MCF 10A (cell line): ENCODE measurements around the gene BCAS3. TPM values are rescaled to one million over a fixed set of nuclear protein-coding genes. Genes with fewer than 3 reads are reported as not detected.

ENCODE experiments used
- BruUV-seq: library from RNA; stranded (reverse); fragments of 400-500 nt; replicated peaks from 2 replicates; lab custom pipeline; 2021; lab: Mats Ljungman, UMichigan
- CTCF ChIA-PET: fragments of 300-600 bp; sonication (Branson Sonifier 250); formaldehyde crosslinking; extraction: SDS; loops from one replicate; lab custom pipeline; 2021; ENCODE audit warnings: antibody characterized with exemption, inconsistent platforms; lab: Yijun Ruan, JAX
- POLR2A ChIA-PET: fragments of 300-600, 350-650 bp; sonication (Branson Sonifier 250); formaldehyde crosslinking; extraction: SDS; loops from one replicate; lab custom pipeline; 2020; ENCODE audit warnings: antibody characterized with exemption, inconsistent platforms; lab: Yijun Ruan, JAX
- DNase-seq: peaks from one replicate; pipeline ENCODE4 v3.0.0-alpha.2; 2018; ENCODE audit not compliant: unreplicated experiment
- H3K27ac Mint-ChIP-seq: one replicate; pipeline ENCODE4 v1.8.0; 2022; ENCODE audit warnings: mild to moderate bottlenecking, low read depth, mixed read lengths; ENCODE audit not compliant: unreplicated experiment
- H3K27me3 Mint-ChIP-seq: one replicate; pipeline ENCODE4 v1.8.0; 2022; ENCODE audit warnings: mixed read lengths; ENCODE audit not compliant: insufficient read depth, unreplicated experiment
- H3K36me3 Mint-ChIP-seq: one replicate; pipeline ENCODE4 v1.8.0; 2022; ENCODE audit warnings: mild to moderate bottlenecking, moderate library complexity, mixed read lengths; ENCODE audit not compliant: insufficient read depth, unreplicated experiment
- H3K4me1 Mint-ChIP-seq: one replicate; pipeline ENCODE4 v1.8.0; 2022; ENCODE audit warnings: mixed read lengths; ENCODE audit not compliant: insufficient read depth, unreplicated experiment
- H3K4me3 Mint-ChIP-seq: one replicate; pipeline ENCODE4 v1.8.0; 2022; ENCODE audit warnings: mild to moderate bottlenecking, moderate library complexity, mixed read lengths; ENCODE audit not compliant: unreplicated experiment
- H3K9me3 Mint-ChIP-seq: one replicate; pipeline ENCODE4 v1.8.0; 2022; ENCODE audit warnings: mixed read lengths; ENCODE audit not compliant: unreplicated experiment
- CTCF ChIP-seq: fragments of 200-600 bp; IDR thresholded peaks from one replicate; pipeline ENCODE4 v1.8.0; 2022; ENCODE audit warnings: antibody characterized with exemption, mild to moderate bottlenecking; ENCODE audit not compliant: unreplicated experiment
- intact Hi-C: fragments of 100-400 bp; cut with micrococcal nuclease; formaldehyde crosslinking; loops from 2 replicates; pipeline ENCODE4 v1.14.1; 2022
- total RNA-seq: library from RNA; stranded (reverse); gene quantifications from 2 replicates; pipeline ENCODE4 v1.2.3, GENCODE V29; 2022

BCAS3 gene
- total RNA-seq, 1 experiment from 2014 or later = 14.6 TPM

GRCh38 chr17:61412860-61413660 lies 735.4 kb downstream of the BCAS3 start:
- no peak for TF ChIP-seq CTCF
- Mint-ChIP-seq H3K4me1 (no peaks in the 10 kb centered on the region), H3K27ac (peak overlapping the region; percentile 19), H3K9me3 (no peaks in the 10 kb centered on the region), H3K27me3 (no peaks in the 10 kb centered on the region), H3K4me3 (peak overlapping the region; percentile 71), H3K36me3 (peaks cover 5% of the 10 kb centered on the region)
- BruUV-seq = no TSS peak
- ChIA-PET POLR2A (interaction anchor here (0.6 to 1.2 kb wide), 4 partner anchors 13 to 726 kb away, joined by 3 to 8 read pairs (median 3); partner anchors contain the start of gene TBX2), CTCF (interaction anchor here (0.6 to 4.2 kb wide), 34 partner anchors 8 to 692 kb away, joined by 3 to 57 read pairs (median 3); no protein-coding TSS in a partner anchor)
- intact Hi-C loops = loop anchor here (1.0 to 5.0 kb wide), 6 partner anchors 138 to 654 kb away; partner anchors contain the start of gene MED13
- no peak for DNase-seq

GRCh38 chr17:61413661-61414126 lies 736.0 kb downstream of the BCAS3 start:
- no TSS peak for BruUV-seq
- H3K27ac Mint-ChIP-seq = no peak overlapping the region
- TF ChIP-seq CTCF = no peak
- peaks cover 2% of the 10 kb centered on the region for H3K36me3 Mint-ChIP-seq
- POLR2A ChIA-PET = no interaction called here
- no peaks in the 10 kb centered on the region for H3K4me1 Mint-ChIP-seq
- intact Hi-C loops = loop anchor here (2.0 to 5.0 kb wide), 2 partner anchors 161 to 654 kb away; partner anchors contain the start of gene MED13
- no peak for DNase-seq
- H3K4me3 Mint-ChIP-seq = peak overlapping the region; percentile 71
- H3K9me3 Mint-ChIP-seq = no peaks in the 10 kb centered on the region
- CTCF ChIA-PET = interaction anchor here (0.8 to 4.2 kb wide), 13 partner anchors 9 to 693 kb away, joined by 3 to 57 read pairs (median 4); no protein-coding TSS in a partner anchor
- no peaks in the 10 kb centered on the region for H3K27me3 Mint-ChIP-seq

- no peak for TF ChIP-seq CTCF
- CTCF ChIA-PET = interaction anchor here (0.6 to 4.2 kb wide), 11 partner anchors 8 to 694 kb away, joined by 3 to 57 read pairs (median 5); no protein-coding TSS in a partner anchor
- no peak overlapping the region for H3K27ac Mint-ChIP-seq
- H3K36me3 Mint-ChIP-seq = no peaks in the 10 kb centered on the region
- DNase-seq = no peak
- no peak overlapping the region for H3K4me3 Mint-ChIP-seq
- intact Hi-C loops = loop anchor here (5.0 kb wide), 1 partner anchor 653 kb away; the partner anchor contains the start of gene MED13
- POLR2A ChIA-PET = interaction anchor here (0.7 to 1.0 kb wide), 2 partner anchors 10 to 449 kb away, joined by 3 read pairs; partner anchors contain the start of gene BRIP1
- H3K9me3 Mint-ChIP-seq = no peaks in the 10 kb centered on the region
- BruUV-seq = no TSS peak
- no peaks in the 10 kb centered on the region for H3K27me3 Mint-ChIP-seq
- H3K4me1 Mint-ChIP-seq = no peaks in the 10 kb centered on the region
Measured at GRCh38 chr17:61414141-61414935, 736.7 kb downstream of the BCAS3 start.
